H1 (cell line): ENCODE data around the gene ARAP3. TPM values are rescaled to one million over a fixed set of nuclear protein-coding genes. Genes with fewer than 3 reads are reported as not detected.

Experiments
- CTCF ChIA-PET: fragments of 300-600 bp; sonication (Branson Sonifier 250); formaldehyde crosslinking; loops from one replicate; lab custom pipeline; 2021; ENCODE audit not compliant: partially characterized antibody; lab: Charles Lee
- POLR2A ChIA-PET: fragments of 300-600 bp; sonication (Branson Sonifier 250); formaldehyde crosslinking; loops from one replicate; lab custom pipeline; 2021; ENCODE audit warnings: inconsistent platforms; ENCODE audit not compliant: partially characterized antibody; lab: Charles Lee
- DNase-seq, 2 experiments: peaks; one replicate each; pipeline versions ENCODE4 v3.0.0 to v3.0.0-alpha.2; 2010 to 2022; ENCODE audit warnings: low spot score in 2 of 2, low read depth in 1 of 2, mixed read lengths in 1 of 2
- FAIRE-seq: peaks from 2 replicates; lab custom pipeline; 2011; peaks lifted over from hg19 to GRCh38; lab: Jason Lieb, UNC
- H2AFZ ChIP-seq: 2 replicates; pipeline ENCODE4 v1.8.1; 2012; ENCODE audit warnings: low read length, inconsistent platforms
- H2AK5ac ChIP-seq: 2 replicates; pipeline ENCODE4 v1.6.1; 2013; ENCODE audit warnings: low read depth, low read length
- H2BK120ac ChIP-seq: replicated peaks from 2 replicates; pipeline ENCODE3; 2013; ENCODE audit warnings: low read depth, low read length, inconsistent platforms
- H2BK12ac ChIP-seq: 2 replicates; pipeline ENCODE4 v1.6.1; 2013; ENCODE audit warnings: low read depth, low read length
- H2BK15ac ChIP-seq: 2 replicates; pipeline ENCODE4 v1.6.1; 2013; ENCODE audit warnings: low read length
- H2BK20ac ChIP-seq: 2 replicates; pipeline ENCODE4 v1.6.1; 2013; ENCODE audit warnings: low read length
- H2BK5ac ChIP-seq: 2 replicates; pipeline ENCODE4 v1.6.1; 2013; ENCODE audit warnings: low read depth, low read length
- H3K14ac ChIP-seq: 2 replicates; pipeline ENCODE4 v1.6.1; 2013; ENCODE audit warnings: inconsistent platforms; ENCODE audit not compliant: insufficient read length
- H3K18ac ChIP-seq: 2 replicates; pipeline ENCODE4 v1.6.1; 2013; ENCODE audit warnings: low read length; ENCODE audit errors: extremely low read depth
- H3K23ac ChIP-seq: 2 replicates; pipeline ENCODE4 v1.6.1; 2013; ENCODE audit warnings: inconsistent platforms; ENCODE audit not compliant: insufficient read length
- H3K23me2 ChIP-seq: 2 replicates; pipeline ENCODE4 v1.6.1; 2013; ENCODE audit warnings: low read depth, low read length
- H3K27ac ChIP-seq: 2 replicates; pipeline ENCODE4 v1.6.1; 2011; ENCODE audit warnings: low read depth, low read length, inconsistent platforms
- H3K27me3 ChIP-seq, 4 experiments: replicated peaks in 1 of 4; 1 replicate in 1 of 4; 2 replicates in 3 of 4; pipeline versions ENCODE4 v1.6.1 to v1.8.1; 2011 to 2013; ENCODE audit warnings: low read length in 3 of 4, mild to moderate bottlenecking in 3 of 4, inconsistent platforms in 2 of 4, mixed read lengths in 2 of 4, moderate library complexity in 1 of 4; ENCODE audit not compliant: control insufficient read depth in 3 of 4, insufficient read depth in 3 of 4; ENCODE audit errors: extremely low read depth in 1 of 4
- H3K36me3 ChIP-seq, 4 experiments: 2 replicates each; pipeline versions ENCODE4 v1.6.1 to v1.8.1; 2011 to 2013; ENCODE audit warnings: mild to moderate bottlenecking in 4 of 4, low read length in 3 of 4, moderate library complexity in 2 of 4, control low read depth in 1 of 4, inconsistent platforms in 1 of 4; ENCODE audit not compliant: insufficient read depth in 4 of 4, control insufficient read depth in 2 of 4
- H3K4ac ChIP-seq: replicated peaks from 2 replicates; pipeline ENCODE3; 2013; ENCODE audit warnings: low read length, low read depth, mixed read lengths, inconsistent platforms; ENCODE audit not compliant: insufficient read length
- H3K4me1 ChIP-seq, 4 experiments: replicated peaks in 1 of 4; 1 replicate in 1 of 4; 2 replicates in 3 of 4; pipeline versions ENCODE4 v1.6.1 to v1.8.1; 2011 to 2013; ENCODE audit warnings: low read length in 3 of 4, inconsistent platforms in 2 of 4, mixed read lengths in 1 of 4; ENCODE audit not compliant: insufficient read depth in 4 of 4, control insufficient read depth in 3 of 4
- H3K4me2 ChIP-seq, 2 experiments: 2 replicates each; pipeline versions ENCODE4 v1.6.1 to v1.8.1; 2011 to 2013; ENCODE audit warnings: low read depth in 2 of 2, low read length in 2 of 2, control low read depth in 1 of 2, inconsistent platforms in 1 of 2, mild to moderate bottlenecking in 1 of 2; ENCODE audit not compliant: insufficient read depth in 1 of 2
- H3K4me3 ChIP-seq, 4 experiments: fragments of 200-600, 300-600 bp in 1 of 4; sonication (generic), shearing (Covaris generic), sonication (Bioruptor Twin) in 1 of 4; 2 replicates each; pipeline versions ENCODE4 v1.5.1 to v1.8.1; 2011 to 2016; ENCODE audit warnings: low read length in 4 of 4, low read depth in 3 of 4, control low read depth in 2 of 4, inconsistent platforms in 2 of 4, mild to moderate bottlenecking in 2 of 4, mixed read lengths in 1 of 4, moderate library complexity in 1 of 4; ENCODE audit not compliant: insufficient read depth in 2 of 4; ENCODE audit errors: extremely low read depth in 1 of 4
- H3K56ac ChIP-seq: replicated peaks from 2 replicates; pipeline ENCODE3; 2013; ENCODE audit warnings: low read depth, mild to moderate bottlenecking, mixed read lengths, low read length, inconsistent platforms; ENCODE audit not compliant: insufficient read length
- H3K79me1 ChIP-seq: 2 replicates; pipeline ENCODE4 v1.6.1; 2013; ENCODE audit warnings: low read depth, low read length, control low read depth
- H3K79me2 ChIP-seq, 2 experiments: 2 replicates each; pipeline versions ENCODE4 v1.6.1 to v1.8.1; 2012 to 2013; ENCODE audit warnings: low read length in 2 of 2, mild to moderate bottlenecking in 2 of 2, inconsistent platforms in 1 of 2; ENCODE audit not compliant: insufficient read depth in 2 of 2, control insufficient read depth in 1 of 2
- H3K9ac ChIP-seq, 4 experiments: replicated peaks in 1 of 4; 1 replicate in 1 of 4; 2 replicates in 3 of 4; pipeline versions ENCODE4 v1.6.1 to v1.8.1; 2011 to 2013; ENCODE audit warnings: low read depth in 3 of 4, low read length in 3 of 4, control low read depth in 2 of 4, mild to moderate bottlenecking in 2 of 4, moderate library complexity in 2 of 4, inconsistent platforms in 1 of 4; ENCODE audit errors: extremely low read depth in 1 of 4
- H3K9me3 ChIP-seq, 2 experiments: 2 replicates each; pipeline versions ENCODE4 v1.6.1 to v1.8.1; 2012 to 2013; ENCODE audit warnings: mild to moderate bottlenecking in 2 of 2, moderate library complexity in 2 of 2, control low read depth in 1 of 2, inconsistent platforms in 1 of 2, low read depth in 1 of 2, low read length in 1 of 2, mixed read lengths in 1 of 2; ENCODE audit not compliant: insufficient read depth in 2 of 2
- H4K20me1 ChIP-seq, 2 experiments: replicated peaks in 1 of 2; 2 replicates each; pipeline versions ENCODE3 to v1.8.1; 2011 to 2013; ENCODE audit warnings: inconsistent platforms in 2 of 2, low read length in 2 of 2, mild to moderate bottlenecking in 1 of 2; ENCODE audit not compliant: insufficient read depth in 2 of 2, control insufficient read depth in 1 of 2
- H4K5ac ChIP-seq: 2 replicates; pipeline ENCODE4 v1.6.1; 2013; ENCODE audit warnings: low read length, low read depth, mixed read lengths, inconsistent platforms; ENCODE audit not compliant: insufficient read length
- H4K8ac ChIP-seq: 2 replicates; pipeline ENCODE4 v1.8.0; 2013; ENCODE audit warnings: mild to moderate bottlenecking, moderate library complexity, low read length, inconsistent platforms; ENCODE audit not compliant: insufficient read depth; ENCODE audit errors: extremely low read depth
- H4K91ac ChIP-seq: replicated peaks from 2 replicates; pipeline ENCODE3; 2013; ENCODE audit warnings: low read length, mixed read lengths, inconsistent platforms; ENCODE audit not compliant: insufficient read length
- CEBPB ChIP-seq: IDR thresholded peaks from 2 replicates; pipeline ENCODE4 v1.6.1; 2012; ENCODE audit warnings: low read depth, low read length
- EGR1 ChIP-seq: IDR thresholded peaks from 2 replicates; pipeline ENCODE4 v1.6.1; 2011; ENCODE audit warnings: low read depth, low read length, borderline replicate concordance
- KDM5A ChIP-seq: fragments of 200-600 bp; IDR thresholded peaks from 2 replicates; pipeline ENCODE4 v1.7.1; 2012; ENCODE audit warnings: mild to moderate bottlenecking, low read length, inconsistent platforms, mixed read lengths
- RBBP5 ChIP-seq: IDR thresholded peaks from 2 replicates; pipeline ENCODE4 v1.7.1; 2012; ENCODE audit warnings: low read depth, mild to moderate bottlenecking, inconsistent platforms, low read length, moderate library complexity, borderline replicate concordance
- SRF ChIP-seq: IDR thresholded peaks from 2 replicates; pipeline ENCODE4 v1.6.1; 2011; ENCODE audit warnings: mild to moderate bottlenecking, low read depth, low read length, moderate library complexity
- TCF12 ChIP-seq: IDR thresholded peaks from 2 replicates; pipeline ENCODE4 v1.6.1; 2011; ENCODE audit warnings: low read depth, mild to moderate bottlenecking, low read length
- WGBS, 2 experiments: shearing (Covaris generic) in 1 of 2; methylation state at CpG; one replicate each; pipeline versions ENCODE4 v1.1.6 to v1.1.7; 2013 to 2015; ENCODE audit warnings: low lambda C conversion rate in 2 of 2, mixed read lengths in 2 of 2, inconsistent platforms in 1 of 2, low coverage in 1 of 2, missing lambda C conversion rate in 1 of 2; ENCODE audit not compliant: insufficient replicate concordance in 2 of 2, insufficient coverage in 1 of 2, insufficient read length in 1 of 2; ENCODE audit errors: extremely low coverage in 1 of 2, missing lambda C conversion rate in 1 of 2; 5-methylcytosine and 5-hydroxymethylcytosine counted together
- polyA plus RNA-seq, 7 experiments: library from polyadenylated mRNA; depleted of rRNA in 3 of 7; stranded (reverse) in 5 of 7; unstranded in 2 of 7; fragments of >200 nt in 5 of 7; fragments of 200-250 nt in 2 of 7; gene quantifications; 1 replicate in 5 of 7; 2 replicates in 1 of 7; 4 replicates in 1 of 7; pipeline versions ENCODE4 v1.2.1 to v1.2.3, GENCODE V29; 2011 to 2013; ENCODE audit warnings: missing spikeins in 2 of 7, mixed read lengths in 2 of 7
- total RNA-seq: library from RNA; stranded (reverse); fragmentation: NEBNext Ultra II Directional; extraction: Animal tissue kit (Norgen Biotek cat#: 25700); gene quantifications from 2 replicates; pipeline ENCODE4 v1.2.1, GENCODE V29; 2021

Gene ARAP3
- total and polyA plus RNA-seq, 2 of the 8 experiments (the other 6 are each of a cell fraction or from before 2014, with no cell fraction given): 14.4 to 48.6 TPM

- peak overlapping the region; percentile 45; the same call in 1 of the 2 replicates for H2BK12ac ChIP-seq
- TF ChIP-seq KDM5A (no peak), CEBPB (no peak), SRF (no peak), RBBP5 (no peak), TCF12 (no peak), EGR1 (no peak)
Observed at GRCh38 chr5:141694479-141694878, 12.4 kb upstream of the ARAP3 start.

More at GRCh38 chr5:141694479-141694878, 12.4 kb upstream of the ARAP3 start:
- Histone ChIP-seq H3K9me3 (no peaks in the 10 kb centered on the region), H3K4me2 (no peak overlapping the region), H2AFZ (no peak overlapping the region), H3K79me1 (no peaks in the 10 kb centered on the region), H3K23me2 (no peaks in the 10 kb centered on the region), H3K56ac (no peak overlapping the region), H2AK5ac (no peak overlapping the region), H3K4me3 (no peak overlapping the region), H4K20me1 (no peaks in the 10 kb centered on the region), H4K8ac (no peak overlapping the region), H3K36me3 (no peaks in the 10 kb centered on the region), H3K14ac (no peak overlapping the region), H2BK5ac (no peak overlapping the region), H3K9ac (no peak overlapping the region), H3K23ac (no peak overlapping the region), H3K4ac (no peak overlapping the region), H4K91ac (no peak overlapping the region), H2BK20ac (no peak overlapping the region), H3K27ac (no peak overlapping the region), H2BK120ac (no peak overlapping the region), H3K79me2 (no peaks in the 10 kb centered on the region), H3K4me1 (peaks cover 4 to 13% (median 9%) of the 10 kb centered on the region in 4 experiments), H3K18ac (no peak overlapping the region), H2BK15ac (0 out of 2 replicates have a peak overlapping the region, but pooled peaks have one; percentile 16), H4K5ac (no peak overlapping the region), H3K27me3 (peaks cover 0 to 6% (median 1%) of the 10 kb centered on the region in 4 experiments; a peak in 1 of 7 replicates)
- FAIRE-seq (no peak), DNase-seq (no peak)
- ChIA-PET POLR2A (interaction anchor here (0.6 to 3.1 kb wide), 4 partner anchors 11 to 199 kb away, joined by 3 to 18 read pairs (median 4); partner anchors contain the start of gene PCDH1), CTCF (interaction anchor here (0.5 to 15.1 kb wide), 28 partner anchors 8 to 353 kb away, joined by 3 to 345 read pairs (median 7); partner anchors contain the start of genes ARAP3, PCDH1, PCDH12 and RNF14)
- 96% methylated on average over 5 of the region's 5 CpGs; no CpG with 5 or more reads in 1 of the 2 experiments for WGBS, 2 experiments
